PC-9 (cell line): ENCODE results near the gene DDR2.

Source experiments
- CTCF ChIP-seq: fragments of 200-600 bp; sonication (generic); conservative IDR thresholded peaks from 2 replicates; pipeline ENCODE4 v1.6.1; 2017; ENCODE audit warnings: mixed run types, antibody characterized with exemption, mild to moderate bottlenecking, moderate library complexity
- EZH2 ChIP-seq: fragments of 200-600 bp; sonication (generic); IDR thresholded peaks from 2 replicates; pipeline ENCODE4 v1.8.0; 2017; ENCODE audit warnings: antibody characterized with exemption, low read depth

- TF ChIP-seq CTCF (no peak), EZH2 (no peak)
These were observed at the start of gene DDR2 for GRCh38 chr1:162632217-162632666.
